ENCODE measurements around the gene CLIC6.

DNA sequence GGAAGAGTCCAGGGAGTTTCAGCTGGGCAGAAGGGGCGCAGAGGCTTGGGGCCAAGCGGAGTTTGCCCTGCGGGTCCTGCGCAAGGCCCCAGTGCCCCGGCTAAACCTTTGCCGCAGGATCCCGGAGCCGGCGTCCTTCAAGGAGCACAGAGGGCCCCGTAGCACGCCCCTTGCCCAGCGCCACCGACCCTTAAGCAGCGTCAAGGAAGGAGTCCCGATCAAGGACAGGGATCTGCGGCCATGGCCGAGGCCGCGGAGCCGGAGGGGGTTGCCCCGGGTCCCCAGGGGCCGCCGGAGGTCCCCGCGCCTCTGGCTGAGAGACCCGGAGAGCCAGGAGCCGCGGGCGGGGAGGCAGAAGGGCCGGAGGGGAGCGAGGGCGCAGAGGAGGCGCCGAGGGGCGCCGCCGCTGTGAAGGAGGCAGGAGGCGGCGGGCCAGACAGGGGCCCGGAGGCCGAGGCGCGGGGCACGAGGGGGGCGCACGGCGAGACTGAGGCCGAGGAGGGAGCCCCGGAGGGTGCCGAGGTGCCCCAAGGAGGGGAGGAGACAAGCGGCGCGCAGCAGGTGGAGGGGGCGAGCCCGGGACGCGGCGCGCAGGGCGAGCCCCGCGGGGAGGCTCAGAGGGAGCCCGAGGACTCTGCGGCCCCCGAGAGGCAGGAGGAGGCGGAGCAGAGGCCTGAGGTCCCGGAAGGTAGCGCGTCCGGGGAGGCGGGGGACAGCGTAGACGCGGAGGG lies 520 bp downstream of the CLIC6 start:
- TF ChIP-seq, protein P1, sequence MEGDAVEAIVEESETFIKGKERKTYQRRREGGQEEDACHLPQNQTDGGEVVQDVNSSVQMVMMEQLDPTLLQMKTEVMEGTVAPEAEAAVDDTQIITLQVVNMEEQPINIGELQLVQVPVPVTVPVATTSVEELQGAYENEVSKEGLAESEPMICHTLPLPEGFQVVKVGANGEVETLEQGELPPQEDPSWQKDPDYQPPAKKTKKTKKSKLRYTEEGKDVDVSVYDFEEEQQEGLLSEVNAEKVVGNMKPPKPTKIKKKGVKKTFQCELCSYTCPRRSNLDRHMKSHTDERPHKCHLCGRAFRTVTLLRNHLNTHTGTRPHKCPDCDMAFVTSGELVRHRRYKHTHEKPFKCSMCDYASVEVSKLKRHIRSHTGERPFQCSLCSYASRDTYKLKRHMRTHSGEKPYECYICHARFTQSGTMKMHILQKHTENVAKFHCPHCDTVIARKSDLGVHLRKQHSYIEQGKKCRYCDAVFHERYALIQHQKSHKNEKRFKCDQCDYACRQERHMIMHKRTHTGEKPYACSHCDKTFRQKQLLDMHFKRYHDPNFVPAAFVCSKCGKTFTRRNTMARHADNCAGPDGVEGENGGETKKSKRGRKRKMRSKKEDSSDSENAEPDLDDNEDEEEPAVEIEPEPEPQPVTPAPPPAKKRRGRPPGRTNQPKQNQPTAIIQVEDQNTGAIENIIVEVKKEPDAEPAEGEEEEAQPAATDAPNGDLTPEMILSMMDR (IDR thresholded peaks at IDR 0.05): no peak
- no peak for TF ChIP-seq NFE2L2 (conservative IDR thresholded peaks at IDR 0.05; ENCODE audit: low read length)
- TF ChIP-seq JUNB (IDR thresholded peaks at IDR 0.05): no peak
- TF ChIP-seq HDAC2 (IDR thresholded peaks at IDR 0.05): no peak
- TF ChIP-seq EP300 (IDR thresholded peaks at IDR 0.05): no peak
- TF ChIP-seq, protein P2, sequence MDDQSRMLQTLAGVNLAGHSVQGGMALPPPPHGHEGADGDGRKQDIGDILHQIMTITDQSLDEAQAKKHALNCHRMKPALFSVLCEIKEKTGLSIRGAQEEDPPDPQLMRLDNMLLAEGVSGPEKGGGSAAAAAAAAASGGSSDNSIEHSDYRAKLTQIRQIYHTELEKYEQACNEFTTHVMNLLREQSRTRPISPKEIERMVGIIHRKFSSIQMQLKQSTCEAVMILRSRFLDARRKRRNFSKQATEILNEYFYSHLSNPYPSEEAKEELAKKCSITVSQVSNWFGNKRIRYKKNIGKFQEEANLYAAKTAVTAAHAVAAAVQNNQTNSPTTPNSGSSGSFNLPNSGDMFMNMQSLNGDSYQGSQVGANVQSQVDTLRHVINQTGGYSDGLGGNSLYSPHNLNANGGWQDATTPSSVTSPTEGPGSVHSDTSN (IDR thresholded peaks at IDR 0.05): no peak
- TF ChIP-seq BHLHE40 (IDR thresholded peaks at IDR 0.05; ENCODE audit: low read depth, low read length): no peak
- no peak for TF ChIP-seq POLR2A (IDR thresholded peaks at IDR 0.05; ENCODE audit: low read length)
- TF ChIP-seq RFX5 (IDR thresholded peaks at IDR 0.05): no peak
- TF ChIP-seq, protein P3, sequence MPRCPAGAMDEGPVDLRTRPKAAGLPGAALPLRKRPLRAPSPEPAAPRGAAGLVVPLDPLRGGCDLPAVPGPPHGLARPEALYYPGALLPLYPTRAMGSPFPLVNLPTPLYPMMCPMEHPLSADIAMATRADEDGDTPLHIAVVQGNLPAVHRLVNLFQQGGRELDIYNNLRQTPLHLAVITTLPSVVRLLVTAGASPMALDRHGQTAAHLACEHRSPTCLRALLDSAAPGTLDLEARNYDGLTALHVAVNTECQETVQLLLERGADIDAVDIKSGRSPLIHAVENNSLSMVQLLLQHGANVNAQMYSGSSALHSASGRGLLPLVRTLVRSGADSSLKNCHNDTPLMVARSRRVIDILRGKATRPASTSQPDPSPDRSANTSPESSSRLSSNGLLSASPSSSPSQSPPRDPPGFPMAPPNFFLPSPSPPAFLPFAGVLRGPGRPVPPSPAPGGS (IDR thresholded peaks at IDR 0.05): no peak
- TF ChIP-seq, protein P4, sequence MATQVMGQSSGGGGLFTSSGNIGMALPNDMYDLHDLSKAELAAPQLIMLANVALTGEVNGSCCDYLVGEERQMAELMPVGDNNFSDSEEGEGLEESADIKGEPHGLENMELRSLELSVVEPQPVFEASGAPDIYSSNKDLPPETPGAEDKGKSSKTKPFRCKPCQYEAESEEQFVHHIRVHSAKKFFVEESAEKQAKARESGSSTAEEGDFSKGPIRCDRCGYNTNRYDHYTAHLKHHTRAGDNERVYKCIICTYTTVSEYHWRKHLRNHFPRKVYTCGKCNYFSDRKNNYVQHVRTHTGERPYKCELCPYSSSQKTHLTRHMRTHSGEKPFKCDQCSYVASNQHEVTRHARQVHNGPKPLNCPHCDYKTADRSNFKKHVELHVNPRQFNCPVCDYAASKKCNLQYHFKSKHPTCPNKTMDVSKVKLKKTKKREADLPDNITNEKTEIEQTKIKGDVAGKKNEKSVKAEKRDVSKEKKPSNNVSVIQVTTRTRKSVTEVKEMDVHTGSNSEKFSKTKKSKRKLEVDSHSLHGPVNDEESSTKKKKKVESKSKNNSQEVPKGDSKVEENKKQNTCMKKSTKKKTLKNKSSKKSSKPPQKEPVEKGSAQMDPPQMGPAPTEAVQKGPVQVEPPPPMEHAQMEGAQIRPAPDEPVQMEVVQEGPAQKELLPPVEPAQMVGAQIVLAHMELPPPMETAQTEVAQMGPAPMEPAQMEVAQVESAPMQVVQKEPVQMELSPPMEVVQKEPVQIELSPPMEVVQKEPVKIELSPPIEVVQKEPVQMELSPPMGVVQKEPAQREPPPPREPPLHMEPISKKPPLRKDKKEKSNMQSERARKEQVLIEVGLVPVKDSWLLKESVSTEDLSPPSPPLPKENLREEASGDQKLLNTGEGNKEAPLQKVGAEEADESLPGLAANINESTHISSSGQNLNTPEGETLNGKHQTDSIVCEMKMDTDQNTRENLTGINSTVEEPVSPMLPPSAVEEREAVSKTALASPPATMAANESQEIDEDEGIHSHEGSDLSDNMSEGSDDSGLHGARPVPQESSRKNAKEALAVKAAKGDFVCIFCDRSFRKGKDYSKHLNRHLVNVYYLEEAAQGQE (IDR thresholded peaks at IDR 0.05): no peak
- no peak for TF ChIP-seq ZFP36 (IDR thresholded peaks at IDR 0.05; ENCODE audit: borderline replicate concordance, partially characterized antibody)
- TF ChIP-seq RAD21 (conservative IDR thresholded peaks at IDR 0.05 in 1 of 2, IDR thresholded peaks at IDR 0.05 in 1 of 2): no peak
